Thyroid gland (tissue), 4 donors: ENCODE measurements around the gene SDR9C7.
"Not testable (repeated sequence)": the region's sequence is repeated elsewhere in the genome, so short reads cannot be mapped to it uniquely, and the experiment has no call there.

Source experiments
- POLR2A ChIP-seq, 2 donors: fragments of 450-650 bp; IDR thresholded peaks; one replicate each; pipeline ENCODE4 v1.6.1; 2017; ENCODE audit warnings: antibody characterized with exemption in 2 of 2, mild to moderate bottlenecking in 2 of 2, moderate library complexity in 1 of 2
- TF ChIP-seq, protein P1 (sequence below), 6 experiments: fragments of 200-600 bp in 3 of 6; fragments of 450-650 bp in 3 of 6; sonication (generic) in 3 of 6; IDR thresholded peaks; one replicate each; pipeline ENCODE4 v1.5.1; 2016 to 2019; ENCODE audit warnings: antibody characterized with exemption in 6 of 6, mild to moderate bottlenecking in 2 of 6, inconsistent platforms in 1 of 6, moderate library complexity in 1 of 6

DNA sequence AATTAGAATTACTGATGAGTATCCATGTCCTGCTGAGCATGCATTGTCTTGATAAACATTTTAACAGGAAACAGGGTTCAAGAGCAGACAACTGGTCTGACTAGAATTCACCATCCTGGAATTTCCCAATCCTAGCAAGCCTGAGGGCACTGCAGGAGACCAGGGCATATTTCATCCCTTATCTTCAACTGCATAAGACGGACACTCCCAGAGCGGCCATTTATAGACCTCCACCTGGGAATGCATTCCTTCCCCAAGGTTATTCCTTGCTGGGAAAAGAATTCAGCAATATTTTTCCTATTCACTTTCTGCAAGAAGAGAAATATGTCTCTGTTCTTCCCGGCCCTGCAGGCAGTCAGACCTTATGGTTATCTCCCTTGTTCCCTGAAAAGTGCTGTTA, 51.8 kb downstream of the SDR9C7 start:
- TF ChIP-seq, protein P1, sequence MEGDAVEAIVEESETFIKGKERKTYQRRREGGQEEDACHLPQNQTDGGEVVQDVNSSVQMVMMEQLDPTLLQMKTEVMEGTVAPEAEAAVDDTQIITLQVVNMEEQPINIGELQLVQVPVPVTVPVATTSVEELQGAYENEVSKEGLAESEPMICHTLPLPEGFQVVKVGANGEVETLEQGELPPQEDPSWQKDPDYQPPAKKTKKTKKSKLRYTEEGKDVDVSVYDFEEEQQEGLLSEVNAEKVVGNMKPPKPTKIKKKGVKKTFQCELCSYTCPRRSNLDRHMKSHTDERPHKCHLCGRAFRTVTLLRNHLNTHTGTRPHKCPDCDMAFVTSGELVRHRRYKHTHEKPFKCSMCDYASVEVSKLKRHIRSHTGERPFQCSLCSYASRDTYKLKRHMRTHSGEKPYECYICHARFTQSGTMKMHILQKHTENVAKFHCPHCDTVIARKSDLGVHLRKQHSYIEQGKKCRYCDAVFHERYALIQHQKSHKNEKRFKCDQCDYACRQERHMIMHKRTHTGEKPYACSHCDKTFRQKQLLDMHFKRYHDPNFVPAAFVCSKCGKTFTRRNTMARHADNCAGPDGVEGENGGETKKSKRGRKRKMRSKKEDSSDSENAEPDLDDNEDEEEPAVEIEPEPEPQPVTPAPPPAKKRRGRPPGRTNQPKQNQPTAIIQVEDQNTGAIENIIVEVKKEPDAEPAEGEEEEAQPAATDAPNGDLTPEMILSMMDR (IDR thresholded peaks at IDR 0.05), result not testable (repeated sequence)
- TF ChIP-seq POLR2A (IDR thresholded peaks at IDR 0.05), result not testable (repeated sequence)
